H1 (cell line): Measurements from ENCODE around the gene CIRBP. TPM values are rescaled to one million over a fixed set of nuclear protein-coding genes. Genes with fewer than 3 reads are reported as not detected.
A peak's percentile ranks its signal among the peaks of the same experiment; 100 is the strongest.

Source experiments
- CTCF ChIA-PET: fragments of 300-600 bp; sonication (Branson Sonifier 250); formaldehyde crosslinking; loops from one replicate; lab custom pipeline; 2021; ENCODE audit not compliant: partially characterized antibody; lab: Charles Lee
- POLR2A ChIA-PET: fragments of 300-600 bp; sonication (Branson Sonifier 250); formaldehyde crosslinking; loops from one replicate; lab custom pipeline; 2021; ENCODE audit warnings: inconsistent platforms; ENCODE audit not compliant: partially characterized antibody; lab: Charles Lee
- DNase-seq, 2 experiments: peaks; one replicate each; pipeline versions ENCODE4 v3.0.0 to v3.0.0-alpha.2; 2010 to 2022; ENCODE audit warnings: low spot score in 2 of 2, low read depth in 1 of 2, mixed read lengths in 1 of 2
- FAIRE-seq: peaks from 2 replicates; lab custom pipeline; 2011; peaks lifted over from hg19 to GRCh38; lab: Jason Lieb, UNC
- H2AFZ ChIP-seq: 2 replicates; pipeline ENCODE4 v1.8.1; 2012; ENCODE audit warnings: low read length, inconsistent platforms
- H2AK5ac ChIP-seq: 2 replicates; pipeline ENCODE4 v1.6.1; 2013; ENCODE audit warnings: low read depth, low read length
- H2BK120ac ChIP-seq: replicated peaks from 2 replicates; pipeline ENCODE3; 2013; ENCODE audit warnings: low read depth, low read length, inconsistent platforms
- H2BK12ac ChIP-seq: 2 replicates; pipeline ENCODE4 v1.6.1; 2013; ENCODE audit warnings: low read depth, low read length
- H2BK15ac ChIP-seq: 2 replicates; pipeline ENCODE4 v1.6.1; 2013; ENCODE audit warnings: low read length
- H2BK20ac ChIP-seq: 2 replicates; pipeline ENCODE4 v1.6.1; 2013; ENCODE audit warnings: low read length
- H2BK5ac ChIP-seq: 2 replicates; pipeline ENCODE4 v1.6.1; 2013; ENCODE audit warnings: low read depth, low read length
- H3K14ac ChIP-seq: 2 replicates; pipeline ENCODE4 v1.6.1; 2013; ENCODE audit warnings: inconsistent platforms; ENCODE audit not compliant: insufficient read length
- H3K18ac ChIP-seq: 2 replicates; pipeline ENCODE4 v1.6.1; 2013; ENCODE audit warnings: low read length; ENCODE audit errors: extremely low read depth
- H3K23ac ChIP-seq: 2 replicates; pipeline ENCODE4 v1.6.1; 2013; ENCODE audit warnings: inconsistent platforms; ENCODE audit not compliant: insufficient read length
- H3K23me2 ChIP-seq: 2 replicates; pipeline ENCODE4 v1.6.1; 2013; ENCODE audit warnings: low read depth, low read length
- H3K27ac ChIP-seq: 2 replicates; pipeline ENCODE4 v1.6.1; 2011; ENCODE audit warnings: low read depth, low read length, inconsistent platforms
- H3K27me3 ChIP-seq, 4 experiments: replicated peaks in 1 of 4; 1 replicate in 1 of 4; 2 replicates in 3 of 4; pipeline versions ENCODE4 v1.6.1 to v1.8.1; 2011 to 2013; ENCODE audit warnings: low read length in 3 of 4, mild to moderate bottlenecking in 3 of 4, inconsistent platforms in 2 of 4, mixed read lengths in 2 of 4, moderate library complexity in 1 of 4; ENCODE audit not compliant: control insufficient read depth in 3 of 4, insufficient read depth in 3 of 4; ENCODE audit errors: extremely low read depth in 1 of 4
- H3K36me3 ChIP-seq, 4 experiments: 2 replicates each; pipeline versions ENCODE4 v1.6.1 to v1.8.1; 2011 to 2013; ENCODE audit warnings: mild to moderate bottlenecking in 4 of 4, low read length in 3 of 4, moderate library complexity in 2 of 4, control low read depth in 1 of 4, inconsistent platforms in 1 of 4; ENCODE audit not compliant: insufficient read depth in 4 of 4, control insufficient read depth in 2 of 4
- H3K4ac ChIP-seq: replicated peaks from 2 replicates; pipeline ENCODE3; 2013; ENCODE audit warnings: low read length, low read depth, mixed read lengths, inconsistent platforms; ENCODE audit not compliant: insufficient read length
- H3K4me1 ChIP-seq, 4 experiments: replicated peaks in 1 of 4; 1 replicate in 1 of 4; 2 replicates in 3 of 4; pipeline versions ENCODE4 v1.6.1 to v1.8.1; 2011 to 2013; ENCODE audit warnings: low read length in 3 of 4, inconsistent platforms in 2 of 4, mixed read lengths in 1 of 4; ENCODE audit not compliant: insufficient read depth in 4 of 4, control insufficient read depth in 3 of 4
- H3K4me2 ChIP-seq, 2 experiments: 2 replicates each; pipeline versions ENCODE4 v1.6.1 to v1.8.1; 2011 to 2013; ENCODE audit warnings: low read depth in 2 of 2, low read length in 2 of 2, control low read depth in 1 of 2, inconsistent platforms in 1 of 2, mild to moderate bottlenecking in 1 of 2; ENCODE audit not compliant: insufficient read depth in 1 of 2
- H3K4me3 ChIP-seq, 4 experiments: fragments of 200-600, 300-600 bp in 1 of 4; sonication (generic), shearing (Covaris generic), sonication (Bioruptor Twin) in 1 of 4; 2 replicates each; pipeline versions ENCODE4 v1.5.1 to v1.8.1; 2011 to 2016; ENCODE audit warnings: low read length in 4 of 4, low read depth in 3 of 4, control low read depth in 2 of 4, inconsistent platforms in 2 of 4, mild to moderate bottlenecking in 2 of 4, mixed read lengths in 1 of 4, moderate library complexity in 1 of 4; ENCODE audit not compliant: insufficient read depth in 2 of 4; ENCODE audit errors: extremely low read depth in 1 of 4
- H3K56ac ChIP-seq: replicated peaks from 2 replicates; pipeline ENCODE3; 2013; ENCODE audit warnings: low read depth, mild to moderate bottlenecking, mixed read lengths, low read length, inconsistent platforms; ENCODE audit not compliant: insufficient read length
- H3K79me1 ChIP-seq: 2 replicates; pipeline ENCODE4 v1.6.1; 2013; ENCODE audit warnings: low read depth, low read length, control low read depth
- H3K79me2 ChIP-seq, 2 experiments: 2 replicates each; pipeline versions ENCODE4 v1.6.1 to v1.8.1; 2012 to 2013; ENCODE audit warnings: low read length in 2 of 2, mild to moderate bottlenecking in 2 of 2, inconsistent platforms in 1 of 2; ENCODE audit not compliant: insufficient read depth in 2 of 2, control insufficient read depth in 1 of 2
- H3K9ac ChIP-seq, 4 experiments: replicated peaks in 1 of 4; 1 replicate in 1 of 4; 2 replicates in 3 of 4; pipeline versions ENCODE4 v1.6.1 to v1.8.1; 2011 to 2013; ENCODE audit warnings: low read depth in 3 of 4, low read length in 3 of 4, control low read depth in 2 of 4, mild to moderate bottlenecking in 2 of 4, moderate library complexity in 2 of 4, inconsistent platforms in 1 of 4; ENCODE audit errors: extremely low read depth in 1 of 4
- H3K9me3 ChIP-seq, 2 experiments: 2 replicates each; pipeline versions ENCODE4 v1.6.1 to v1.8.1; 2012 to 2013; ENCODE audit warnings: mild to moderate bottlenecking in 2 of 2, moderate library complexity in 2 of 2, control low read depth in 1 of 2, inconsistent platforms in 1 of 2, low read depth in 1 of 2, low read length in 1 of 2, mixed read lengths in 1 of 2; ENCODE audit not compliant: insufficient read depth in 2 of 2
- H4K20me1 ChIP-seq, 2 experiments: replicated peaks in 1 of 2; 2 replicates each; pipeline versions ENCODE3 to v1.8.1; 2011 to 2013; ENCODE audit warnings: inconsistent platforms in 2 of 2, low read length in 2 of 2, mild to moderate bottlenecking in 1 of 2; ENCODE audit not compliant: insufficient read depth in 2 of 2, control insufficient read depth in 1 of 2
- H4K5ac ChIP-seq: 2 replicates; pipeline ENCODE4 v1.6.1; 2013; ENCODE audit warnings: low read length, low read depth, mixed read lengths, inconsistent platforms; ENCODE audit not compliant: insufficient read length
- H4K8ac ChIP-seq: 2 replicates; pipeline ENCODE4 v1.8.0; 2013; ENCODE audit warnings: mild to moderate bottlenecking, moderate library complexity, low read length, inconsistent platforms; ENCODE audit not compliant: insufficient read depth; ENCODE audit errors: extremely low read depth
- H4K91ac ChIP-seq: replicated peaks from 2 replicates; pipeline ENCODE3; 2013; ENCODE audit warnings: low read length, mixed read lengths, inconsistent platforms; ENCODE audit not compliant: insufficient read length
- FOSL1 ChIP-seq: IDR thresholded peaks from 2 replicates; pipeline ENCODE4 v1.6.1; 2011; ENCODE audit warnings: mild to moderate bottlenecking, low read depth, low read length, moderate library complexity; ENCODE audit not compliant: insufficient read depth
- HDAC6 ChIP-seq: IDR thresholded peaks from one replicate; pipeline ENCODE4 v1.7.1; 2012; ENCODE audit warnings: low read depth, mild to moderate bottlenecking, inconsistent platforms, low read length, moderate library complexity
- KDM4A ChIP-seq: IDR thresholded peaks from one replicate; pipeline ENCODE4 v1.7.1; 2012; ENCODE audit warnings: low read depth, mild to moderate bottlenecking, moderate library complexity, low read length, inconsistent platforms; ENCODE audit not compliant: severe bottlenecking
- POU5F1 ChIP-seq: IDR thresholded peaks from 2 replicates; pipeline ENCODE4 v1.6.1; 2011; ENCODE audit warnings: low read depth, mild to moderate bottlenecking, low read length, moderate library complexity
- SRF ChIP-seq: IDR thresholded peaks from 2 replicates; pipeline ENCODE4 v1.6.1; 2011; ENCODE audit warnings: mild to moderate bottlenecking, low read depth, low read length, moderate library complexity
- TAF1 ChIP-seq: IDR thresholded peaks from 2 replicates; pipeline ENCODE4 v1.6.1; 2011; ENCODE audit warnings: mild to moderate bottlenecking, low read depth, low read length
- TCF12 ChIP-seq: IDR thresholded peaks from 2 replicates; pipeline ENCODE4 v1.6.1; 2011; ENCODE audit warnings: low read depth, mild to moderate bottlenecking, low read length
- USF2 ChIP-seq: IDR thresholded peaks from 2 replicates; pipeline ENCODE4 v1.6.1; 2011; ENCODE audit warnings: low read length, improper control_type of control experiment
- ZNF274 ChIP-seq: IDR thresholded peaks from 2 replicates; pipeline ENCODE4 v1.7.0; 2012; ENCODE audit warnings: low read length, borderline replicate concordance; ENCODE audit errors: extremely low read depth
- WGBS, 2 experiments: shearing (Covaris generic) in 1 of 2; methylation state at CpG; one replicate each; pipeline versions ENCODE4 v1.1.6 to v1.1.7; 2013 to 2015; ENCODE audit warnings: low lambda C conversion rate in 2 of 2, mixed read lengths in 2 of 2, inconsistent platforms in 1 of 2, low coverage in 1 of 2, missing lambda C conversion rate in 1 of 2; ENCODE audit not compliant: insufficient replicate concordance in 2 of 2, insufficient coverage in 1 of 2, insufficient read length in 1 of 2; ENCODE audit errors: extremely low coverage in 1 of 2, missing lambda C conversion rate in 1 of 2; 5-methylcytosine and 5-hydroxymethylcytosine counted together
- polyA plus RNA-seq, 7 experiments: library from polyadenylated mRNA; depleted of rRNA in 3 of 7; stranded (reverse) in 5 of 7; unstranded in 2 of 7; fragments of >200 nt in 5 of 7; fragments of 200-250 nt in 2 of 7; gene quantifications; 1 replicate in 5 of 7; 2 replicates in 1 of 7; 4 replicates in 1 of 7; pipeline versions ENCODE4 v1.2.1 to v1.2.3, GENCODE V29; 2011 to 2013; ENCODE audit warnings: missing spikeins in 2 of 7, mixed read lengths in 2 of 7
- total RNA-seq: library from RNA; stranded (reverse); fragmentation: NEBNext Ultra II Directional; extraction: Animal tissue kit (Norgen Biotek cat#: 25700); gene quantifications from 2 replicates; pipeline ENCODE4 v1.2.1, GENCODE V29; 2021

The CIRBP gene
- total and polyA plus RNA-seq, 2 of the 8 experiments (the other 6 are each of a cell fraction or from before 2014, with no cell fraction given), result 175 to 199 TPM

GRCh38 chr19:1239420-1239795, 29.7 kb upstream of the CIRBP start:
- peak overlapping the region; percentile 57 to 79; a peak in 3 of 4 replicates for H3K4me2 ChIP-seq
- peak overlapping the region; percentile 27; the same call in 1 of the 2 replicates for H2BK12ac ChIP-seq
- TF ChIP-seq TCF12, result no peak
- no peak for TF ChIP-seq KDM4A
- TF ChIP-seq ZNF274, result no peak
- no peak for TF ChIP-seq HDAC6
- TF ChIP-seq USF2, result no peak
- TF ChIP-seq SRF, result no peak
- TF ChIP-seq FOSL1, result no peak
- no peak for TF ChIP-seq TAF1
- no peak for TF ChIP-seq POU5F1
- TF ChIP-seq, all 59 proteins: peak for 0
- peak overlapping the region; percentile 48; the same call in 1 of the 2 replicates for H3K18ac ChIP-seq
- no peaks in the 10 kb centered on the region for H3K9me3 ChIP-seq
- H3K23ac ChIP-seq, result no peak overlapping the region
- H3K27ac ChIP-seq, result no peak overlapping the region
- no peak overlapping the region for H2AK5ac ChIP-seq
- DNase-seq, result no peak
- peak overlapping the region in 1 of 4 experiments; percentile 59; a peak in 2 of 8 replicates for H3K4me3 ChIP-seq
- H4K8ac ChIP-seq, result no peak overlapping the region
- H3K36me3 ChIP-seq, result peaks cover 2 to 14% (median 3%) of the 10 kb centered on the region in 4 experiments; a peak in 5 of 8 replicates
- H3K56ac ChIP-seq, result no peak overlapping the region
- no peak overlapping the region for H3K4ac ChIP-seq
- no peak overlapping the region for H2BK20ac ChIP-seq
- no peak overlapping the region for H3K14ac ChIP-seq
- no peak overlapping the region for H2BK120ac ChIP-seq
- H4K5ac ChIP-seq, result no peak overlapping the region
- no peaks in the 10 kb centered on the region for H3K27me3 ChIP-seq
- FAIRE-seq, result no peak
- no peak overlapping the region for H2AFZ ChIP-seq
- ChIA-PET CTCF (interaction anchor here (0.6 to 2.4 kb wide), 5 partner anchors 9 to 169 kb away, joined by 3 to 9 read pairs (median 3); no protein-coding TSS in a partner anchor), POLR2A (interaction anchor here (1.8 to 10.1 kb wide), 4 partner anchors 16 to 136 kb away, joined by 5 to 355 read pairs (median 7); partner anchors contain the start of genes CIRBP and GPX4)
- peaks cover 0 to 7% of the 10 kb centered on the region in 2 experiments; a peak in 1 of 4 replicates for H3K79me2 ChIP-seq
- H3K4me1 ChIP-seq, result peaks cover 0 to 17% (median 11%) of the 10 kb centered on the region in 4 experiments; a peak in 5 of 7 replicates
- WGBS, 2 experiments, result 89% methylated on average over 11 of the region's 11 CpGs; no CpG with 5 or more reads in 1 of the 2 experiments
- no peak overlapping the region for H2BK15ac ChIP-seq
- H4K20me1 ChIP-seq, result peaks cover 0 to 15% of the 10 kb centered on the region in 2 experiments
- no peak overlapping the region for H3K9ac ChIP-seq
- peaks cover 9% of the 10 kb centered on the region for H3K79me1 ChIP-seq
- peak overlapping the region; percentile 80 for H4K91ac ChIP-seq
- no peak overlapping the region; the same call in 1 of the 2 replicates for H2BK5ac ChIP-seq
- H3K23me2 ChIP-seq, result peaks cover 15% of the 10 kb centered on the region; the same call in 1 of the 2 replicates
